Cerebellar cortex (tissue), 1 donor: ENCODE results near the gene MUC20.
"Not testable (repeated sequence)": the region's sequence is repeated elsewhere in the genome, so short reads cannot be mapped to it uniquely, and the experiment has no call there.

Experiments
- DNase-seq: peaks from one replicate; pipeline ENCODE4 v3.0.0-alpha.2; 2015; ENCODE audit warnings: low spot score

Gene MUC20

GRCh38 chr3:195770841-195771645 is 50.3 kb downstream of the MUC20 start:
- DNase-seq, result not testable (repeated sequence)

- DNase-seq, result no peak
Observed at GRCh38 chr3:195771646-195772300, 51.0 kb downstream of the MUC20 start.

GRCh38 chr3:195773956-195774537 is 53.3 kb downstream of the MUC20 start:
- no peak for DNase-seq

DNA sequence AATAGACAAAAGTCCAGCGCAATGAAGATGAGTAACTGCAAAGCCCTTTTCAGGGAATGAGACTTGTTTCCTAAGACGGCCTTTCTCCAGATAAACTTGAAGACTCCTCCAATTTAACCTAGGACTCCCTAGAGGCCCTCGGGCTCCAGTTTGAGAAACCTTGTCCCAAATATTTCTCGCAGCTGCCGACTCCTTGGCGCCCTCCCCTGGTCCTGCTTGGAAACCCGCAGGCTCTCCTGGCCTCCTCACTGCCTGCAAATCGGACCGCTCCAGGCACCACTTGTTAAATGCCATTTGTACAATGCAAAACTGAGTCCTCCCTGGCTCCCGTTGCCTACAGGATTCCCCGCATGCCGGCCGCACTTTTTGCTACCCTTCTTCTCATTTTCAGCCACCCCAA is 54.1 kb downstream of the MUC20 start:
- peak; percentile 61 for DNase-seq

DNA sequence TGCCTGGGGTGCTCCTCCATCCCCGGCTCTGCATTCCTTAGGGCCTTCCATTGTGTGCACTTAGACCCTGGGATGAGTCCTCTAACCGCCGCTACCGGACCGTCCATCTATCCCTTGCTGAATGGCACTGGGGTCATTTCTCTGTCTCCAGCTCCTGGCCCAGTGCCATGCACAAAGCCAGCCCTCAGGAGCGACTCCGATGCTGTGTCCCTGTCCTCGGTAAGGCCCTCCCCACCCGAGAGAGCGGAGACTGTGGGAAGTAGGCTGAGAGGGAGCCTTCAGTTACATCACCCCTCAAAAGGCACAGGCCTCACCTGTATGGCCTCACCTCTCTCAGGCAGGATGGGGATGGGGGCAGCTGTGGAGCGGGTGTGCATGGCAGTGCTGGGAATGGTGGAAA is 57.2 kb downstream of the MUC20 start:
- no peak for DNase-seq

DNA sequence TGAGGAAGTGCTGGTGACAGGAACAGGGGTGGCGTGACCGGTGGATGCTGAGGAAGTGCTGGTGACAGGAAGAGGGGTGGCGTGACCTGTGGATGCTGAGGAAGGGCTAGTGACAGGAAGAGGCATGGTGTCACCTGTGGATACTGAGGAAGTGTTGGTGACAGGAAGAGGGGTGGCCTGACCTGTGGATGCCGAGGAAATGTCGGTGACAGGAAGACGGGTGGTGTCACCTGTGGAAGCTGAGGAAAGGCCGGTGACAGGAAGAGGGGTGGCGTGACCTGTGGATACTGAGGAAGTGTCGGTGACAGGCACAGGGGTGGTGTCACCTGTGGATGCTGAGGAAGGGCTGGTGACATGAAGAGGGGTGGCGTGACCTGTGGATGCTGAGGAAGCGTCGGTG is 60.5 kb downstream of the MUC20 start:
- not testable (repeated sequence) for DNase-seq
